Fibroblast of the conjunctiva (primary cell): ENCODE data around the gene CDK5RAP2.
"Not testable (repeated sequence)": the region's sequence is repeated elsewhere in the genome, so short reads cannot be mapped to it uniquely, and the experiment has no call there.

Experiments
- DNase-seq: peaks from one replicate; pipeline ENCODE4 v3.0.0-alpha.2; 2010; ENCODE audit warnings: low read depth

Gene CDK5RAP2

GRCh38 chr9:120465685-120466407 is 114.1 kb downstream of the CDK5RAP2 start:
- DNase-seq: no peak

- no peak for DNase-seq
These were observed 115.0 kb downstream of the CDK5RAP2 start for GRCh38 chr9:120464887-120465421.

GRCh38 chr9:120464176-120464886 is 115.6 kb downstream of the CDK5RAP2 start:
- no peak for DNase-seq

DNA sequence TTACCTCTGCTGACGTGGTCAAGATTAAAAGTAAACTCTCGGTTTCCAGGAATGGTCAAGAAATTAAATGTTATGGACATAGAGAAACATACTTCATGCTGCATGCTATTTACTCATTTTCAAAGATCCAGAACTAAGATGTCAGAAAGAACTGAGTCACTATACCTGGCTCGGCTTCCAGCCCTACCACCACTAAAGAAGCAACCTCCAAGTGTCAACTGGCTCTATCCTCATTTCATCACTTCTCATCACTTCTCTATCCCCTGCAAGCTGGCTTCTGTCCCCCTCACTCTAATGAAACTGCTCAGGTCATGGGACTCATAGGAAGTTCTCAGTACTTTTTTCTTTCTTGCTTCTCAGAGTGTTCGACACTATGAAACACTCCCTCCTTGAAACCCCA is 116.2 kb downstream of the CDK5RAP2 start:
- DNase-seq: no peak

GRCh38 chr9:120461677-120462076 is 118.3 kb downstream of the CDK5RAP2 start:
- not testable (repeated sequence) for DNase-seq

DNA sequence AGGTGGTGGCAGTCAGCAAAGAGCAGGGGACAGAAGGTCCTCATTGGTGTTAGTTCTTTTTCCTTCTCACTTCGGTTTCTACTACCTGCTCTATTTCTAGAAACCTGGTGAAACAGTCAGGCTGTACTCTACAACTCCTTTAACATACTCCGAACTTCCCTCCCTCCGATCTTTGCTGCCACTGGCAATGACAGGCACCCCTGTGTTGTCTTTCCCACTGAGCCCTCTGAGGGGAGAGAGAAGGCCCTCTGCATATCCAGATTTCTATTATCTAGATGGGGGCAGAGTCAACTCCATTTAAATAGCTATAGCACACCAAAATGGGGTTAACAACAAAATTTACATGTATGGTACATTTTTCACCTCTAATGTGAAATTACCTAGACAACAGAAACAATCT is 123.7 kb downstream of the CDK5RAP2 start:
- DNase-seq: no peak

- no peak for DNase-seq
These were observed 125.5 kb downstream of the CDK5RAP2 start for GRCh38 chr9:120454467-120454866.

DNA sequence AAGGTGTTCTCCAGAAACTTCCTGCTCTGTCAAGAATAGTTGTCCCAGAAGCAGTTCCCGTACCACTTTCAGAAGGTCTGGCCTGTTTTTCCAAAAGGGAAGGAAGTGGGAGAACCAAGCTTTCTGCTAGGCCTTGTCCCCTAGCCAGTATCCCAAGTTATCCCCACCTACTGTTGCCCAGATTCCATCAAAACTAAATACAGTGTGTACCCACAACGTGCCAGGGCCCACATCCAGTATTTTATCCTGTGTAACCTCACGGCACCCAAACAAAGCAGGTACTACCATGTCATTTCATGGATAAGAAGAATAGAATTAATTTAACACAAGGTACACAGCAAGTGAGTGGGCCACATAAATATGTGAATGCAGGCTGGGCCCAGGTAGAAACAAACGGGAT is 126.2 kb downstream of the CDK5RAP2 start:
- DNase-seq: no peak

DNA sequence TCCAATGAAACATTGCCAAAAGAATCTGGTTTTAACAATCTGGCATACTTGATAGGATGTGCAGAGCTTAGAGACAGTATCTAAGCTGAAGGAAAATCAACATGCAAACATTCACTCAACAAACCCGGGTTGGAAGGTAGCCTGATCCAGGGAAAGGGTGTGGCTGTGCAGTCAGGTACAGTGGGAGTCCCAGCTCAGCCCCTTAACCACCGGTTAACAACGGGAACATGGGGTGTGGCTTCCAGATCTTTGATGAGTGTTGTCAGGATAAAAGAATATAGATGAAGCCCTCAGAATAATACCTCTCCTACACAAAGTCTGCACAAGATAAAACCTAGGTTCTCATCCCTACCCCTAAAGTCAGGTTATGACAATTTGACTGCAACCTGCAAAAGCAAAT is 127.3 kb downstream of the CDK5RAP2 start:
- no peak for DNase-seq

DNA sequence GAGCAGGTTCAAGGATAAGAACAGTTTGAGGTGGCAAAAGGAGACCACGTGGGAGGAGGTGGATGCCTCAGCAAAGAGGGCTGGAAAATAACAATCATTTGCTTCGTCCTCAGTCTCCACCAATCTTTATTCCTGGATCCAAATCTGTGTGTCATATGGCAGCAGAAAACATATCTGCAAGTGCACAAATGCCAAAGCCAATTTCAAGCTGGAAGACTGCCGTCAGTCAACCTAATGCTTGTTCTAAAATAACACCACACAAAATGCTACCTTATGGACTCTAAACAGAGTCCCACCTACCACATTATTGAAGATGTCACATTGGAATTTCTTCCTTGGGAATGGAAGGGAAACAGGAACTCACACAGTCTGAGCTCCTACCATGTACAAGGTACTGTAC is 129.1 kb downstream of the CDK5RAP2 start:
- no peak for DNase-seq

DNA sequence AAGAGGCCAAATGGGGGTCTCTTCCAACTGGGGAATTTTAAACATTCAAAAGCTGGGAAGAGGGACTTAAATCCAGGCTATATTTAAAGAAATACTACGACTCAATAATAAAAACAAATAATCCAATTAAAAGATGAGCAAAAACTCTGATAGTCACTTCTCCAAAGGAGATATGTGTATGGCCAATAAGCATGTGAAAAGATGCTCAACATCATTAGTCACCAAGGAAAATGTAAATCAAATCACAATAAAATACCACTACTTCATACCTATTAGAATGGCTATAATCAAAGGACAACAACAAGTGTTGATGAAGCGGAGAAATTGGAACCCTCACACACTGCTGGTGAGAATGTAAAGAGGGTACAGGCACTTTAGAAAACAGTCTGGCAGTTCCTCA is 130.4 kb downstream of the CDK5RAP2 start:
- no peak for DNase-seq

DNA sequence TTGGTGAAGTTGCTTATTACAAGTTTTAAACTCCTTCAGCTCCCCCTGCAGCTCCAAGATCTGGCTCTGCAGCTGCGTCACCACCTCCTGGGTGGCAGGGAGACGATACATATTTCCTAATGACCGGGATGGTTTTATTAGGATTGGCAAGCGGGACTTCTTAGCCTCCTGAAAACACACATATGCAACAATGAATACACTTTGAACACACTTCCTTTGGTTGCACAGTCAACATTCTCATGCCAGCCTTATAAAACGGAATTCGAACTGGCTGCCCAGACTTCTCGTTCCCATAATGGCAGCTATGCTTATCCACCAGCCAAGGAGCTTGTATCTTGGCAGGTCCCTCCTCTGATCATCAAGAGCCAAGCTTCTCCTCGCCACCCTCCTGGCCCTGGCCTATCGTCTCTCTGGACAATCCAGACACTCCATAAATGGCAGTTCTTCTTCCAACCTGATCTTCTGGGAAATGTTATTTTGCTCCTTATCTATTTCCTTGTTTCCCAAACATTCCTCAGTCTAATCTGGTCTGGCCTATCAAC is 131.9 kb downstream of the CDK5RAP2 start:
- DNase-seq: no peak

DNA sequence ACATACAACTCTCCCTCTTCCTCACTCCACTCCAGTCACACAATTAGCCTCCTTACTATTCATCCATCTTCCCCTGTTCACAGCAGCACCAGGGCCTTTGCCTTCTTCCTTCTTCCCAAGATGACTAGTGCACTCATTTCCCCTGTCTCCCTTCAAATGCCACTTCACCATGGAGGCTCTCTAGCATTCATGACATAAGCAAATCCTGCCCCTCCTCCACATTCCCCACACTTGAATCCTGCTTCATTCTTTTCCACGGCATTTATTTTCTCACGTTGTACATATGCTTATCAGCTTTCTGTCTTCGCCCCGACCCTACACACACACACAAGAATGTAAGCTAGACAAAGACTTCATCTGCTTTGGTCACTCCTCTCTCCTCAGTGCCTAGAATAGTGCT is 133.3 kb downstream of the CDK5RAP2 start:
- DNase-seq: no peak

DNA sequence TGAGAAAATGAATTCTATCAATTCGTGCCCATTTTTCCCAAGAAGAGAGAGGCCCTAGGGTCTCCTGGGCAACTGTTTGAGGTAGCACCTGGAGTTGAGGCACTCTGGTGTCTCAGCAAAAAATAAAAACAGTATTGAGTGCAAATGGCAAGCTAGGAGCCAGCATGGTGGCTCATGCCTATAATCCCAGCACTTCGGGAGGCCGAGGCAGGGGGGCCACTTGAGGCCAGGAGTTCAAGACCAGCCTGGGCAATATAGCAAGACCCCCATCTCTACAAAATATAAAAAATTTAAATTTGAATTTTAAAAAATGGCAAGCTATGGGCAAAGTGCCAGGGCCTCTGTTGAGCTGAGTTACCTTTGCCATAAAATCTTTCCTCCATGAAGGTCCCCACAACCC is 136.0 kb downstream of the CDK5RAP2 start:
- DNase-seq: no peak

- peak; percentile 72 for DNase-seq
These were observed 136.5 kb downstream of the CDK5RAP2 start for GRCh38 chr9:120443489-120443888.

DNA sequence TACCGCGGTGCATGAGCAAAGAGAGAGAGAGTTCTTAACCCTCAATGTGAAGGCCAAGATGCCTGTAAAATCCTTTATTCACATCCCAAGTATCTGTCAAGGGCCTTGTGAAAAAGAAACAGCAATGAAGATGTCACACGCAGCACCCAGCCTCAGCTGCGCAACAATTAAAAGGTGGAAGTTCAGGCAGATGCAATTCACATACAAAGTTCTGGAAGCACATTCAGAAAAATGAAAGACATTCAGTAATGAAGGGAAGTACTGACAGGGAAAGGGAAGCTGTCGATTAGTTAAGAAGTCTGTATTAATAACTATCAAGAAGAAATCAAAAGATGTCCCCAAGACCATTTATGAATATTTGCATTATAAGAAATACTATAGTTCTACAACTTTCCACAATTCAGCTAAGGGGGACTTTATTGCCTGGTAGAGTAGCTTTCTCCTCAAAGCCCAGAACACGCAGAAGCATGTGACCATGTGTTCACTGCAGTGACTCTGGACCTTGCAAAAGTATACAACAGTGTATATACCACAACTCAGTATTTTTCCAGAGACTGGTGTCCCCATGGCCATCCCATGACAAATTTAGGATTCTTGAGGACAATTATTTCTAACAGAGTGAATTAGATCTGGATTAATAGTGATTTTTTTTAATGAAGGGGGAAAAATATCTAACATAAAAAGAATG is 137.5 kb downstream of the CDK5RAP2 start:
- DNase-seq: no peak

DNA sequence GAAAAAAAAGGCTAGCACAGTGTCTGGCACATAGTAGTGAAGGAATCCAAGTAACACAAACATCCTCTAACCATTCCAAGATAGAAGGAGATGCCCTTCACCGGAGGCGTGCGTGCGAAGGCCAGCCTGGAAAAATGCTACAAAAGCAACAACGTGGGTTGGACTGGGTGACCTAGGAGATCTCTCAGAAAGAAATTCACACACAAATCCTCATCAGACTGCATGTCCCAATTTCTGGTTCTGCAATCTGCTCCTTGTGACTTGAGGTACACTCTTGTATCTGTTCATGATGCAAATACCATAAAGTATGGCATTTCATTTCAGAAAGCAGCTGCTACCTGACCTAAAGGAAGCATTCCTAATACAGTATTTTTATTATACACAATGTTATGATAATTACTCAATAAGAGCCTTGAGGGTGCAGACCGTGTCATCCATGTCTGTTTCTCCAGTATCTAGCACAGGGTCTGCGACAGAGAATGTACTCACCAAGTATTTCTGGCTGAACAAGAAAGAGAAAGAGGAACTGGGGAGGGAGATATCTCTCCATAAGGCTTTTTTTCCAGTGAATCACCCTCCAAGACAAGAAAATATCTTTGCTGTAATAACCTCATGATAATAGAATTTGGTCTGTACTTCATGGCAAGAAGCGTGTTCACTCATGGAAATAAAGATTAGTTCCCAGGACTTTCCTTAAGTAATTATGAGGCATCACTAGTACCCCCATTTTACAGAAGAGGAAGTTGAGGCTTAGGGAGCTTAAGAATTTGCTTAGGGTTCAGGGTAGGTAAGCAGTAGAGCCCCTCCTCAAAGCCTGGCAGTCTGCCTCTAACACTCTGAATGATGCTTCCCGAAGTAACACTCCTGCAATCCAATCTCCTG is 138.3 kb downstream of the CDK5RAP2 start:
- no peak for DNase-seq

- DNase-seq: no peak
These were observed 139.2 kb downstream of the CDK5RAP2 start for GRCh38 chr9:120440791-120441190.

DNA sequence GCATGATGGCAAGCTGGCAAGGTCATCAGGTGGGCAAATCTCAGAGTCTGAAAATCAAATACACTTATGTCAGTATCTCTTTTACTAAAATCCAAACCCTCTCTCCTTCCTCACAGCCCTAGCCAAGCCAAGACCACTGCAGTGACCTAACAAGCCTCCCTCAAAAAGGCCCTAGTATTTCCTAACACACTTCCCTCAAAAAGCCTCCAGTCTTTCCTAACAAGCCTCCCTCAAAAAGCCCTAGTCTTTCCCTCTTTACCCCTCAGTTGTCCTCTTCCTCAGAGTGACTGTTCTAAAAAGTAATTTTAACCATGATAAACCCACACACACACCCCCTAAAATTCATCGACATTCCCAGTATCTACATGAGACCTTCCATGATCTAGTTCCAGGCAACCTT is 140.0 kb downstream of the CDK5RAP2 start:
- DNase-seq: no peak

GRCh38 chr9:120438836-120439546 is 141.0 kb downstream of the CDK5RAP2 start:
- no peak for DNase-seq

GRCh38 chr9:120438111-120438510 is 141.9 kb downstream of the CDK5RAP2 start:
- DNase-seq: no peak
